ENCODE results near the gene CXCR6. TPM values are rescaled to one million over a fixed set of nuclear protein-coding genes. Genes with fewer than 3 reads are reported as not detected.

CXCR6 gene
- polyA plus RNA-seq, 1 donor from 2014 or later: not detected

DNA sequence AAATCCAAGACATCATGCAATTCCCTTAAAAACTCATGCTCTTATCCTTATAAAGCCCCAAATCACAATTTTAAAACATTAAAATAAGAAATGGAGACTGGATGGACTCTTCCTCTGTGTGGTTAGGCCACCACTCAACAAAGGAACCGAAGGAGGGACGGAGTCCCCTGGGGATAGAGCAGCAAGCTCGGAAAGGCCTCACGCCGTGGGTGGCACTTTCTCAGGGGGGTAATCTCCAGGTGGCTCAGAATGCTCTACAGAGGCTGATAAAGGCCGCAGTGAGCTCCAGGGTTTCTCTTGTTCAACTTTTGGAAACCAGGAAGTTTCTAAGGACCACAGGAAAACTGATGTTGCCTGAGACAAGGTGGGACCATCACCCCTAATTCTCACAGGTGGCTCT, 33.7 kb upstream of the CXCR6 start:
- Histone ChIP-seq H3K9me3 (ENCODE audit: low read length) (no peaks in the 10 kb centered on the region), H3K9ac (ENCODE audit: low read length) (no peak overlapping the region), H3K4me3 (ENCODE audit: low read length) (no peak overlapping the region), H4K20me1 (ENCODE audit: insufficient read depth) (no peaks in the 10 kb centered on the region), H3K36me3 (ENCODE audit: insufficient read depth, low read length) (no peaks in the 10 kb centered on the region), H3K9me2 (ENCODE audit: insufficient read depth, low read length) (no peaks in the 10 kb centered on the region), H3K27ac (ENCODE audit: low read length) (no peak overlapping the region), H2AFZ (ENCODE audit: low read depth, low read length) (no peak overlapping the region), H3F3A (ENCODE audit: insufficient read depth, low read length, poor library complexity, severe bottlenecking) (no peaks in the 10 kb centered on the region), H3K27me3 (ENCODE audit: insufficient read depth, low read depth, low read length) (no peaks in the 10 kb centered on the region), H3K79me2 (replicated peaks; ENCODE audit: insufficient read depth, low read length) (no peaks in the 10 kb centered on the region), H3K4me2 (ENCODE audit: low read length) (no peak overlapping the region)
- TF ChIP-seq TAF1 (IDR thresholded peaks at IDR 0.05; ENCODE audit: low read depth) (no peak), EP300 (conservative IDR thresholded peaks at IDR 0.05; ENCODE audit: poor library complexity, severe bottlenecking) (no peak), MXI1 (conservative IDR thresholded peaks at IDR 0.05; ENCODE audit: poor library complexity, severe bottlenecking) (no peak), SMC3 (conservative IDR thresholded peaks at IDR 0.05; ENCODE audit: poor library complexity) (no peak), RAD21 (conservative IDR thresholded peaks at IDR 0.05) (no peak), EZH2 (IDR thresholded peaks at IDR 0.05; ENCODE audit: borderline replicate concordance, insufficient read depth, low read length, poor library complexity, severe bottlenecking) (no peak), POLR2AphosphoS5 (IDR thresholded peaks at IDR 0.05) (no peak)
- TF ChIP-seq, protein P1, sequence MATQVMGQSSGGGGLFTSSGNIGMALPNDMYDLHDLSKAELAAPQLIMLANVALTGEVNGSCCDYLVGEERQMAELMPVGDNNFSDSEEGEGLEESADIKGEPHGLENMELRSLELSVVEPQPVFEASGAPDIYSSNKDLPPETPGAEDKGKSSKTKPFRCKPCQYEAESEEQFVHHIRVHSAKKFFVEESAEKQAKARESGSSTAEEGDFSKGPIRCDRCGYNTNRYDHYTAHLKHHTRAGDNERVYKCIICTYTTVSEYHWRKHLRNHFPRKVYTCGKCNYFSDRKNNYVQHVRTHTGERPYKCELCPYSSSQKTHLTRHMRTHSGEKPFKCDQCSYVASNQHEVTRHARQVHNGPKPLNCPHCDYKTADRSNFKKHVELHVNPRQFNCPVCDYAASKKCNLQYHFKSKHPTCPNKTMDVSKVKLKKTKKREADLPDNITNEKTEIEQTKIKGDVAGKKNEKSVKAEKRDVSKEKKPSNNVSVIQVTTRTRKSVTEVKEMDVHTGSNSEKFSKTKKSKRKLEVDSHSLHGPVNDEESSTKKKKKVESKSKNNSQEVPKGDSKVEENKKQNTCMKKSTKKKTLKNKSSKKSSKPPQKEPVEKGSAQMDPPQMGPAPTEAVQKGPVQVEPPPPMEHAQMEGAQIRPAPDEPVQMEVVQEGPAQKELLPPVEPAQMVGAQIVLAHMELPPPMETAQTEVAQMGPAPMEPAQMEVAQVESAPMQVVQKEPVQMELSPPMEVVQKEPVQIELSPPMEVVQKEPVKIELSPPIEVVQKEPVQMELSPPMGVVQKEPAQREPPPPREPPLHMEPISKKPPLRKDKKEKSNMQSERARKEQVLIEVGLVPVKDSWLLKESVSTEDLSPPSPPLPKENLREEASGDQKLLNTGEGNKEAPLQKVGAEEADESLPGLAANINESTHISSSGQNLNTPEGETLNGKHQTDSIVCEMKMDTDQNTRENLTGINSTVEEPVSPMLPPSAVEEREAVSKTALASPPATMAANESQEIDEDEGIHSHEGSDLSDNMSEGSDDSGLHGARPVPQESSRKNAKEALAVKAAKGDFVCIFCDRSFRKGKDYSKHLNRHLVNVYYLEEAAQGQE (IDR thresholded peaks at IDR 0.05; ENCODE audit: borderline replicate concordance): no peak
- TF ChIP-seq, protein P2, sequence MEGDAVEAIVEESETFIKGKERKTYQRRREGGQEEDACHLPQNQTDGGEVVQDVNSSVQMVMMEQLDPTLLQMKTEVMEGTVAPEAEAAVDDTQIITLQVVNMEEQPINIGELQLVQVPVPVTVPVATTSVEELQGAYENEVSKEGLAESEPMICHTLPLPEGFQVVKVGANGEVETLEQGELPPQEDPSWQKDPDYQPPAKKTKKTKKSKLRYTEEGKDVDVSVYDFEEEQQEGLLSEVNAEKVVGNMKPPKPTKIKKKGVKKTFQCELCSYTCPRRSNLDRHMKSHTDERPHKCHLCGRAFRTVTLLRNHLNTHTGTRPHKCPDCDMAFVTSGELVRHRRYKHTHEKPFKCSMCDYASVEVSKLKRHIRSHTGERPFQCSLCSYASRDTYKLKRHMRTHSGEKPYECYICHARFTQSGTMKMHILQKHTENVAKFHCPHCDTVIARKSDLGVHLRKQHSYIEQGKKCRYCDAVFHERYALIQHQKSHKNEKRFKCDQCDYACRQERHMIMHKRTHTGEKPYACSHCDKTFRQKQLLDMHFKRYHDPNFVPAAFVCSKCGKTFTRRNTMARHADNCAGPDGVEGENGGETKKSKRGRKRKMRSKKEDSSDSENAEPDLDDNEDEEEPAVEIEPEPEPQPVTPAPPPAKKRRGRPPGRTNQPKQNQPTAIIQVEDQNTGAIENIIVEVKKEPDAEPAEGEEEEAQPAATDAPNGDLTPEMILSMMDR (IDR thresholded peaks at IDR 0.05; ENCODE audit: poor library complexity, severe bottlenecking): no peak

DNA sequence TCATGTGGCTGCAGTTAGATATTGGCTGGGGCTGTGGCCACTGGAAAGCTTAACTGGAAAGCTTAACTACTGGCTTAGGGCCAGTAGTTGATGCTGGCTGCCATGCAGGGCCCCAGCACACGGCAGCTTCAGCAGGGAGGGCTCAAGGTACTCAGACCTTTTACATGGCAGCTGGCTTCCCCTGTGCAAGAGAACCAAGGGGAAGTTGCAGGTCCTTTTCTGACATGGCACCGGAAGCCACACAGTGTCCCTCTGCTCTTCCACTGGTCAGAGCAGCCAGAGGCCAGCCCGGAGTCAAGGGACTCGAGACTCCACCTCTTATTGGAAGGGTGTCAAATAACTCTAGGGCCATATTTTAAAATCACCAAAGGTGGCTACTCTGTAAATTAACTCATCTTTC, 32.4 kb upstream of the CXCR6 start:
- TF ChIP-seq RAD21 (conservative IDR thresholded peaks at IDR 0.05) (no peak), EZH2 (IDR thresholded peaks at IDR 0.05; ENCODE audit: borderline replicate concordance, insufficient read depth, low read length, poor library complexity, severe bottlenecking) (no peak), SMC3 (conservative IDR thresholded peaks at IDR 0.05; ENCODE audit: poor library complexity) (no peak), EP300 (conservative IDR thresholded peaks at IDR 0.05; ENCODE audit: poor library complexity, severe bottlenecking) (no peak), POLR2AphosphoS5 (IDR thresholded peaks at IDR 0.05) (no peak), TAF1 (IDR thresholded peaks at IDR 0.05; ENCODE audit: low read depth) (no peak), MXI1 (conservative IDR thresholded peaks at IDR 0.05; ENCODE audit: poor library complexity, severe bottlenecking) (no peak)
- TF ChIP-seq, protein P2 (IDR thresholded peaks at IDR 0.05; ENCODE audit: poor library complexity, severe bottlenecking): no peak
- TF ChIP-seq, protein P1 (IDR thresholded peaks at IDR 0.05; ENCODE audit: borderline replicate concordance): no peak
- no peaks in the 10 kb centered on the region for H3K36me3 ChIP-seq (ENCODE audit: insufficient read depth, low read length)
- no peak overlapping the region for H3K4me2 ChIP-seq (ENCODE audit: low read length)

More for the DNA sequence above, 32.4 kb upstream of the CXCR6 start:
- H3K27me3 ChIP-seq (ENCODE audit: insufficient read depth, low read depth, low read length): no peaks in the 10 kb centered on the region
- no peaks in the 10 kb centered on the region for H3K79me2 ChIP-seq (replicated peaks; ENCODE audit: insufficient read depth, low read length)
- H2AFZ ChIP-seq (ENCODE audit: low read depth, low read length): no peak overlapping the region
- H3K9ac ChIP-seq (ENCODE audit: low read length): no peak overlapping the region
- no peaks in the 10 kb centered on the region for H3K9me3 ChIP-seq (ENCODE audit: low read length)
- no peaks in the 10 kb centered on the region for H4K20me1 ChIP-seq (ENCODE audit: insufficient read depth)
- no peaks in the 10 kb centered on the region for H3K9me2 ChIP-seq (ENCODE audit: insufficient read depth, low read length)
- H3K4me3 ChIP-seq (ENCODE audit: low read length): no peak overlapping the region
- H3K27ac ChIP-seq (ENCODE audit: low read length): no peak overlapping the region
- no peaks in the 10 kb centered on the region for H3F3A ChIP-seq (ENCODE audit: insufficient read depth, low read length, poor library complexity, severe bottlenecking)

Measured in neural cell (in vitro differentiated cells).